ENCODE data around the gene ALPI.

DNA sequence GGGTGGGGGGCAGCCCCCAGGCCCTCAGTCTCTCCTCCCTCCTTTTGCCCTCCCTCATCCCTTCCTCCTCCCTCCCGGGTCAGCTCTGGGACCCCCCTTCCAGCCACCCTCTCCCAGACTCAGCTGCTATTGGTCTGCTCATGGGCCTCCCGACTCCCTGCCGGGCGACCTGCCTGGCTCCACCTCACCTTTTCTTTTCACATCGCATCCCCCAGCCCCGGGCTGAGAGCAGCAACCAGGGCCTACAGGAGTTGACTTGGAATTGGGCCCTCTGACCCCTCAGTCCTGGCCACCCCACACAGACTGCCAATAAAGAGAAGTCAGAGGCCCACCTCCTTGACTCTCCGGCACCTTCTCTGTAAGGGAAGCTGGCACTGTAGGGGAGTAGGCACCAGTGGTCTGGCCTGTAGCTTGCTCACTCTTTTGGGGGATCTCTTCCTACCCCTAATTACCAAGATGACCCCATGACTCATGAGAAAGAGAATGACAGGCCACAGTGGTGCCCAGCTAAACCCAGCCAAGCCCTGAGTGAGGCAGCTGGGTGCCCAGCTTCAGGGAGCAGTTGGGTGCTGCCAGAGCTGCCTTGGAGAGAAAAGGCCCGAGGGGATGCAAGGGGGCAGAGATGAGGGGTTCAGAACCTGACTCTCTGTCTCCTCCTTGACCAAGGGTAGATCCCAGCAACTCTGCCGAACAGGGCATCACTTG is 33.7 kb downstream of the ALPI start:
- TF ChIP-seq, protein P1, sequence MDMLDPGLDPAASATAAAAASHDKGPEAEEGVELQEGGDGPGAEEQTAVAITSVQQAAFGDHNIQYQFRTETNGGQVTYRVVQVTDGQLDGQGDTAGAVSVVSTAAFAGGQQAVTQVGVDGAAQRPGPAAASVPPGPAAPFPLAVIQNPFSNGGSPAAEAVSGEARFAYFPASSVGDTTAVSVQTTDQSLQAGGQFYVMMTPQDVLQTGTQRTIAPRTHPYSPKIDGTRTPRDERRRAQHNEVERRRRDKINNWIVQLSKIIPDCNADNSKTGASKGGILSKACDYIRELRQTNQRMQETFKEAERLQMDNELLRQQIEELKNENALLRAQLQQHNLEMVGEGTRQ (IDR thresholded peaks at IDR 0.05; ENCODE audit: borderline replicate concordance, low read depth, low read length), result no peak
- TF ChIP-seq CHD1 (IDR thresholded peaks at IDR 0.05; ENCODE audit: low read depth, low read length) (no peak), RAD21 (IDR thresholded peaks at IDR 0.05; ENCODE audit: insufficient read depth, low read depth, low read length) (no peak), POLR2AphosphoS5 (IDR thresholded peaks at IDR 0.05; ENCODE audit: low read length) (no peak), SIN3A (IDR thresholded peaks at IDR 0.05; ENCODE audit: low read depth, low read length) (no peak), FOXK2 (IDR thresholded peaks at IDR 0.05) (no peak), ZNF24 (IDR thresholded peaks at IDR 0.05) (no peak), NFIC (IDR thresholded peaks at IDR 0.05; ENCODE audit: low read depth, low read length) (no peak), MEF2A (IDR thresholded peaks at IDR 0.05; ENCODE audit: insufficient read depth, low read depth, low read length) (no peak)
- TF ChIP-seq, protein P2, sequence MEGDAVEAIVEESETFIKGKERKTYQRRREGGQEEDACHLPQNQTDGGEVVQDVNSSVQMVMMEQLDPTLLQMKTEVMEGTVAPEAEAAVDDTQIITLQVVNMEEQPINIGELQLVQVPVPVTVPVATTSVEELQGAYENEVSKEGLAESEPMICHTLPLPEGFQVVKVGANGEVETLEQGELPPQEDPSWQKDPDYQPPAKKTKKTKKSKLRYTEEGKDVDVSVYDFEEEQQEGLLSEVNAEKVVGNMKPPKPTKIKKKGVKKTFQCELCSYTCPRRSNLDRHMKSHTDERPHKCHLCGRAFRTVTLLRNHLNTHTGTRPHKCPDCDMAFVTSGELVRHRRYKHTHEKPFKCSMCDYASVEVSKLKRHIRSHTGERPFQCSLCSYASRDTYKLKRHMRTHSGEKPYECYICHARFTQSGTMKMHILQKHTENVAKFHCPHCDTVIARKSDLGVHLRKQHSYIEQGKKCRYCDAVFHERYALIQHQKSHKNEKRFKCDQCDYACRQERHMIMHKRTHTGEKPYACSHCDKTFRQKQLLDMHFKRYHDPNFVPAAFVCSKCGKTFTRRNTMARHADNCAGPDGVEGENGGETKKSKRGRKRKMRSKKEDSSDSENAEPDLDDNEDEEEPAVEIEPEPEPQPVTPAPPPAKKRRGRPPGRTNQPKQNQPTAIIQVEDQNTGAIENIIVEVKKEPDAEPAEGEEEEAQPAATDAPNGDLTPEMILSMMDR (IDR thresholded peaks at IDR 0.05 in 2 of 3, conservative IDR thresholded peaks at IDR 0.05 in 1 of 3; ENCODE audit: control insufficient read depth in 2 of 3, extremely low read depth in 1 of 3, insufficient read depth in 1 of 3, low read depth in 3 of 3, low read length in 3 of 3), result no peak
